ENCODE data around the gene CSTF1.

Gene CSTF1

GRCh38 chr20:56428881-56429280, 36.4 kb downstream of the CSTF1 start:
- Histone ChIP-seq H3K27ac (ENCODE audit: low read depth, low read length) (no peak overlapping the region), H3K9ac (ENCODE audit: low read depth, low read length) (no peak overlapping the region), H3K4me3 (ENCODE audit: low read depth, low read length) (no peak overlapping the region)

GRCh38 chr20:56429502-56429901, 37.1 kb downstream of the CSTF1 start:
- Histone ChIP-seq H3K9me3 (ENCODE audit: control insufficient read depth, insufficient read depth, low read length) (no peaks in the 10 kb centered on the region), H3K4me1 (ENCODE audit: control insufficient read depth, insufficient read depth, low read length) (no peaks in the 10 kb centered on the region), H3K27me3 (ENCODE audit: control insufficient read depth, insufficient read depth, low read length) (0 out of 2 replicates have a peak, but pooled peaks cover 5% of the 10 kb centered on the region), H3K36me3 (ENCODE audit: control insufficient read depth, insufficient read depth, low read length) (no peaks in the 10 kb centered on the region), H3K4me3 (ENCODE audit: low read depth, low read length) (no peak overlapping the region), H3K9ac (ENCODE audit: low read depth, low read length) (no peak overlapping the region), H3K27ac (ENCODE audit: low read depth, low read length) (no peak overlapping the region)

More at GRCh38 chr20:56428881-56429280, 36.4 kb downstream of the CSTF1 start:
- Histone ChIP-seq H3K4me1 (ENCODE audit: control insufficient read depth, insufficient read depth, low read length) (no peaks in the 10 kb centered on the region), H3K36me3 (ENCODE audit: control insufficient read depth, insufficient read depth, low read length) (no peaks in the 10 kb centered on the region), H3K27me3 (ENCODE audit: control insufficient read depth, insufficient read depth, low read length) (0 out of 2 replicates have a peak, but pooled peaks cover 5% of the 10 kb centered on the region), H3K9me3 (ENCODE audit: control insufficient read depth, insufficient read depth, low read length) (no peaks in the 10 kb centered on the region)

GRCh38 chr20:56429941-56430340, 37.5 kb downstream of the CSTF1 start:
- H3K4me3 ChIP-seq (ENCODE audit: low read depth, low read length): no peak overlapping the region
- no peak overlapping the region for H3K9ac ChIP-seq (ENCODE audit: low read depth, low read length)
- no peak overlapping the region for H3K27ac ChIP-seq (ENCODE audit: low read depth, low read length)
- no peaks in the 10 kb centered on the region for H3K4me1 ChIP-seq (ENCODE audit: control insufficient read depth, insufficient read depth, low read length)
- 0 out of 2 replicates have a peak, but pooled peaks cover 2% of the 10 kb centered on the region for H3K27me3 ChIP-seq (ENCODE audit: control insufficient read depth, insufficient read depth, low read length)
- H3K9me3 ChIP-seq (ENCODE audit: control insufficient read depth, insufficient read depth, low read length): no peaks in the 10 kb centered on the region
- no peaks in the 10 kb centered on the region for H3K36me3 ChIP-seq (ENCODE audit: control insufficient read depth, insufficient read depth, low read length)

- Histone ChIP-seq H3K9me3 (ENCODE audit: control insufficient read depth, insufficient read depth, low read length) (no peaks in the 10 kb centered on the region), H3K4me1 (ENCODE audit: control insufficient read depth, insufficient read depth, low read length) (no peaks in the 10 kb centered on the region), H3K9ac (ENCODE audit: low read depth, low read length) (no peak overlapping the region), H3K27me3 (ENCODE audit: control insufficient read depth, insufficient read depth, low read length) (no peaks in the 10 kb centered on the region), H3K36me3 (ENCODE audit: control insufficient read depth, insufficient read depth, low read length) (no peaks in the 10 kb centered on the region), H3K27ac (ENCODE audit: low read depth, low read length) (no peak overlapping the region), H3K4me3 (ENCODE audit: low read depth, low read length) (no peak overlapping the region)
Measured at GRCh38 chr20:56430461-56430860, 38.0 kb downstream of the CSTF1 start.

GRCh38 chr20:56430957-56431356, 38.5 kb downstream of the CSTF1 start:
- no peak overlapping the region for H3K4me3 ChIP-seq (ENCODE audit: low read depth, low read length)
- no peaks in the 10 kb centered on the region for H3K27me3 ChIP-seq (ENCODE audit: control insufficient read depth, insufficient read depth, low read length)
- no peaks in the 10 kb centered on the region for H3K36me3 ChIP-seq (ENCODE audit: control insufficient read depth, insufficient read depth, low read length)
- H3K27ac ChIP-seq (ENCODE audit: low read depth, low read length): no peak overlapping the region
- no peak overlapping the region for H3K9ac ChIP-seq (ENCODE audit: low read depth, low read length)
- H3K9me3 ChIP-seq (ENCODE audit: control insufficient read depth, insufficient read depth, low read length): no peaks in the 10 kb centered on the region
- H3K4me1 ChIP-seq (ENCODE audit: control insufficient read depth, insufficient read depth, low read length): no peaks in the 10 kb centered on the region

GRCh38 chr20:56431471-56431870, 39.0 kb downstream of the CSTF1 start:
- Histone ChIP-seq H3K9ac (ENCODE audit: low read depth, low read length) (no peak overlapping the region), H3K27ac (ENCODE audit: low read depth, low read length) (no peak overlapping the region), H3K9me3 (ENCODE audit: control insufficient read depth, insufficient read depth, low read length) (no peaks in the 10 kb centered on the region), H3K36me3 (ENCODE audit: control insufficient read depth, insufficient read depth, low read length) (no peaks in the 10 kb centered on the region), H3K27me3 (ENCODE audit: control insufficient read depth, insufficient read depth, low read length) (no peaks in the 10 kb centered on the region), H3K4me3 (ENCODE audit: low read depth, low read length) (no peak overlapping the region), H3K4me1 (ENCODE audit: control insufficient read depth, insufficient read depth, low read length) (no peaks in the 10 kb centered on the region)

- H3K27me3 ChIP-seq (ENCODE audit: control insufficient read depth, insufficient read depth, low read length): no peaks in the 10 kb centered on the region
- no peaks in the 10 kb centered on the region for H3K4me1 ChIP-seq (ENCODE audit: control insufficient read depth, insufficient read depth, low read length)
- no peak overlapping the region for H3K4me3 ChIP-seq (ENCODE audit: low read depth, low read length)
- H3K27ac ChIP-seq (ENCODE audit: low read depth, low read length): no peak overlapping the region
- H3K9ac ChIP-seq (ENCODE audit: low read depth, low read length): no peak overlapping the region
- H3K9me3 ChIP-seq (ENCODE audit: control insufficient read depth, insufficient read depth, low read length): no peaks in the 10 kb centered on the region
- H3K36me3 ChIP-seq (ENCODE audit: control insufficient read depth, insufficient read depth, low read length): no peaks in the 10 kb centered on the region
Measured at GRCh38 chr20:56433221-56433879, 40.9 kb downstream of the CSTF1 start.

GRCh38 chr20:56433880-56434255, 41.4 kb downstream of the CSTF1 start:
- Histone ChIP-seq H3K9ac (ENCODE audit: low read depth, low read length) (no peak overlapping the region), H3K36me3 (ENCODE audit: control insufficient read depth, insufficient read depth, low read length) (no peaks in the 10 kb centered on the region), H3K27ac (ENCODE audit: low read depth, low read length) (no peak overlapping the region), H3K27me3 (ENCODE audit: control insufficient read depth, insufficient read depth, low read length) (no peaks in the 10 kb centered on the region), H3K4me3 (ENCODE audit: low read depth, low read length) (no peak overlapping the region), H3K9me3 (ENCODE audit: control insufficient read depth, insufficient read depth, low read length) (no peaks in the 10 kb centered on the region), H3K4me1 (ENCODE audit: control insufficient read depth, insufficient read depth, low read length) (no peaks in the 10 kb centered on the region)

- no peak overlapping the region for H3K9ac ChIP-seq (ENCODE audit: low read depth, low read length)
- H3K27me3 ChIP-seq (ENCODE audit: control insufficient read depth, insufficient read depth, low read length): no peaks in the 10 kb centered on the region
- H3K9me3 ChIP-seq (ENCODE audit: control insufficient read depth, insufficient read depth, low read length): no peaks in the 10 kb centered on the region
- H3K4me3 ChIP-seq (ENCODE audit: low read depth, low read length): no peak overlapping the region
- no peak overlapping the region for H3K27ac ChIP-seq (ENCODE audit: low read depth, low read length)
- no peaks in the 10 kb centered on the region for H3K36me3 ChIP-seq (ENCODE audit: control insufficient read depth, insufficient read depth, low read length)
- no peaks in the 10 kb centered on the region for H3K4me1 ChIP-seq (ENCODE audit: control insufficient read depth, insufficient read depth, low read length)
Measured at GRCh38 chr20:56437196-56437960, 44.9 kb downstream of the CSTF1 start.

- no peak overlapping the region for H3K27ac ChIP-seq (ENCODE audit: low read depth, low read length)
- H3K4me1 ChIP-seq (ENCODE audit: control insufficient read depth, insufficient read depth, low read length): no peaks in the 10 kb centered on the region
- H3K36me3 ChIP-seq (ENCODE audit: control insufficient read depth, insufficient read depth, low read length): no peaks in the 10 kb centered on the region
- no peak overlapping the region for H3K4me3 ChIP-seq (ENCODE audit: low read depth, low read length)
- H3K9me3 ChIP-seq (ENCODE audit: control insufficient read depth, insufficient read depth, low read length): no peaks in the 10 kb centered on the region
- no peaks in the 10 kb centered on the region for H3K27me3 ChIP-seq (ENCODE audit: control insufficient read depth, insufficient read depth, low read length)
- H3K9ac ChIP-seq (ENCODE audit: low read depth, low read length): no peak overlapping the region
Measured at GRCh38 chr20:56438284-56438683, 45.8 kb downstream of the CSTF1 start.

- Histone ChIP-seq H3K36me3 (ENCODE audit: control insufficient read depth, insufficient read depth, low read length) (no peaks in the 10 kb centered on the region), H3K9ac (ENCODE audit: low read depth, low read length) (no peak overlapping the region), H3K4me1 (ENCODE audit: control insufficient read depth, insufficient read depth, low read length) (no peaks in the 10 kb centered on the region), H3K4me3 (ENCODE audit: low read depth, low read length) (no peak overlapping the region), H3K27ac (ENCODE audit: low read depth, low read length) (no peak overlapping the region), H3K27me3 (ENCODE audit: control insufficient read depth, insufficient read depth, low read length) (no peaks in the 10 kb centered on the region), H3K9me3 (ENCODE audit: control insufficient read depth, insufficient read depth, low read length) (no peaks in the 10 kb centered on the region)
Measured at GRCh38 chr20:56439771-56440291, 47.4 kb downstream of the CSTF1 start.
